ACHN (cell line): Measurements from ENCODE around the gene TYRP1.
"Not testable (repeated sequence)": the region's sequence is repeated elsewhere in the genome, so short reads cannot be mapped to it uniquely, and the experiment has no call there.

Experiments used
- DNase-seq: peaks from one replicate; pipeline ENCODE4 v3.0.0-alpha.2; 2015
- in situ Hi-C: cut with HindIII; loops from 2 replicates; pipeline ENCODE4 v1.10.0; 2017; ENCODE audit warnings: low sequenced_read_pairs, low pct_ligation_motif_present, low pct_unique_long_range_greater_than_20kb

Gene TYRP1

GRCh38 chr9:12693141-12693540, at the start of gene TYRP1:
TSS of gene TYRP1 (plus strand) at chr9:12693385. CDS start at chr9:12693997, 612 bp downstream.
- in situ Hi-C loops, result no loop called here
- no peak for DNase-seq

DNA sequence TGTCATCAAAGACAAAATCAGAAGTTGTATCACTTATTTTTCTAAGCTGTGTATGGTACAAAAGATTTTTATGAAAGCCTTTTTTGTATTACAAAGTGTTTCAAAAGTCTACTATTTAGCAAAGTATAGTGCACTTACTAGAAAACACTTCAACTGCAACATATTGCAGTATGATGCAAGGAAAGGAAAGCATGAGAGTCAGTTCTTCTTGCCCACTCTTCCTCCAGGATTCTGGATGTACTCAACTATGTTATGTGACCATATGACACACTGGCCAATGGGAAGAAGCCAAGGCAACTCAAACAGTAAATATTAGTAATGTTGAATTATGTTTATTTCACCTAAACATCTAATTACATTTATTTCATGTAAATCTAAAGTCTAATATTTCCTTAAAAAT, 49.5 kb upstream of the TYRP1 start:
- in situ Hi-C loops, result no loop called here
- DNase-seq, result no peak

DNA sequence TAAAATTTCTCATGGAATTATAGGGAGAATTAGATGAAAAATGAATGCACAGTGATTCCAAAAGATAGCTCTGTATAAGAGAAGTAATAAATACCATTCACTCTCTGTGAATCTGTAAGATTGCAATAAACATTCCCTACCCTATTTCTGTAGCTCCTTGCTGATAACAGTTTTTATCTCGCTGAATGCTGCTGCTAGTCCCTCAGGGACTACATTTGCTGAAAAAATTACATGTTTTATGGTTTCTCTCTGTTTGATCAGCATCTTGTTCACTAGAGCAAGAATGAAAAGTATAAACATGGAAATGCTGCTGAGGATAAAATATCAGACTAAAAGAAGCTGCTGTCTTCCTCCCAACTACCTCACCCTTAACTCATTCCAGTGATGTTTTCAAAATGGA, 44.3 kb upstream of the TYRP1 start:
- no peak for DNase-seq
- in situ Hi-C loops, result no loop called here

DNA sequence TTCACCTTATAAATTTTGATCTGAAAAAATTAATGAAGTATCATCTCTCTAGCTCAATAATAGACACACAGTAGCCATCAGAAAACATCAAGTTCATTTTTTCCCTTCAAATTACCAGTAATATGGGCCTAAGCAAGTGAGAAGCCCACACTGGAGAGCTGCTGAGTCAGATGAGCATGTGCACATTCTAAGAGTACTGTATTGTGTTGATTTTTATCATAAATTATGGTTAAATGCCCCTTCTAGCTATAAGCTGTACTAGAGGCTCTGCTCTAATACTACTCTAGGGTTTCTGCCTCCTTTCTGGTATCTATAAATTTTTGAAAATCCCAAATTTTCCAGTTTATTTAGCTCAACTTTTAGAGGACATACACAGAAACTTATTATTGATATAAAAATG, 42.1 kb upstream of the TYRP1 start:
- no peak for DNase-seq
- in situ Hi-C loops, result no loop called here

- no peak for DNase-seq
- in situ Hi-C loops, result no loop called here
Observed at GRCh38 chr9:12652973-12653372, 40.2 kb upstream of the TYRP1 start.

GRCh38 chr9:12656803-12657202, 36.4 kb upstream of the TYRP1 start:
- in situ Hi-C loops, result no loop called here
- DNase-seq, result no peak

GRCh38 chr9:12657233-12657632, 36.0 kb upstream of the TYRP1 start:
- DNase-seq, result no peak
- in situ Hi-C loops, result no loop called here

DNA sequence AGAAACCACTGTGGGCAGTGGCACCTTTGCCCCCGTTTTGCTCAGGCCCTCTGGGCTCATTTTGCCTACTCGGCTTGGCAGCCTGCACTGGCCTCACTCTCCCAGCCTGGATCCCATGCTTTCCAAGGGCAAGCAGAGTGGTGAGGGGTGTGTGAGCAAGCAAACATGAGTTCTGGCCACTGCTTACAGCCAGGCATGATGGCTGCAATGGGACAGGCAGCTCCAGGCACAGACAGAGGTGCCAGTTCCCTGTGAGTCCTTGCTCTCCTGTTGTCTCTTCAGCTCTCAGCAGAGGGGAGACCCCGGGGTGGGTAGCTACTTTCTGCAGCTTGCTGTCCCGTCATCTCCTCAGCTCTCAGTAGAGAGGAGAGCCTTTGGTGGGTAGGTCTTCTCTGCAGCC, 35.2 kb upstream of the TYRP1 start:
- no peak for DNase-seq
- in situ Hi-C loops, result no loop called here

DNA sequence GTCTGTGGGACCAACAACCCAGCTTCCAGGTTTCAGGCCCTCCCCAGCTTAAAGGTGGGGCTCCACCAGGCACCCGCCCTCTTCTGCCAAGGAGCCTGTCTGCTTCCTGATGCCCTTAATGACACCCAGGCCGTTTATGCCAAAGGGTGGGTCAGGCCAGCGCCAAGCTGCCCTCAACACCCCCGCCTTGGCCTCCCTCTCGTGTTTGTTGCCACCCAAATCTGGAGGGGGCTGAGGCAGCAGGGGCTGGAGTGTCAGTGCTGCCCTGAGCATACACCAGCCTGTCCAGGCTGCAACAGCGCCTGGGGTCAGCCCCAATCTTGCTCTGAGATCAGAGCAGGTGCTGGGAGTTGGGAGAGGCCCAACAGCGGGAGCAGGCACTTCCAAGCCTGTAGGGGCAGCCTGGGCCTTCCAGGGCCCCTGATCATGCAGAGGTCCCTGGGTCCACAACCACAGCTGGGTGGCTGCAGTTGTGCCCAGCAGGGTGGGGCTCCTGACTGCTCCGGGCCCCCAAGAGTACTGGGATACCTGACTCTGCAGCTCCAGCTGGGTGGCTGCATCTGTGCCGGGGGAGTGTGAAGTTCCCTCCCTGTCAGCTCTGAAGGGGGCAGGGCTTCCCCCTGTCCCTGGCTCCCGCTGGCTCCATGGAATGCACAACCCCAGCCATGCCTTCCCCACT, 34.5 kb upstream of the TYRP1 start:
- in situ Hi-C loops, result no loop called here
- no peak for DNase-seq

- in situ Hi-C loops, result no loop called here
- no peak for DNase-seq
Observed at GRCh38 chr9:12659220-12659619, 34.0 kb upstream of the TYRP1 start.

DNA sequence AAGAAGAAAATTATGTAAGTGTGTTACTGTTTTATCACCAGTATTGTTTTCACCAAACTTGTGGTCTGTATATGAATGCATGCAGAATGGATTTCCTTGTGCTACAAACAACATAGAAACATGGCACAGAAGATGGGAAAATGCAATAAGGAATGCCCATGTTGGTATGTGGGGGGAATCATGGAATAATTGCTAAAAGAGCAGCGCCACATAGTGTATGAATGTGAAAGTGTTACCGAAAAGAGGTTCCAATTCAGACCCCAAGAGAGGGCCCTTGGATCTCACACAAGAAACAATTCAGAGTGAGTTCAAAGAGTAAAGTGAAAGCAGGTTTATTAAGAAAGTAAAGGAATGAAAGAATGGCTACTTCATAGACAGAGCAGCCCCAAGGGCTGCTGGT, 26.4 kb upstream of the TYRP1 start:
- peak; percentile 10 for DNase-seq
- in situ Hi-C loops, result no loop called here

- in situ Hi-C loops, result no loop called here
- DNase-seq, result no peak
Observed at GRCh38 chr9:12667892-12668291, 25.3 kb upstream of the TYRP1 start.

DNA sequence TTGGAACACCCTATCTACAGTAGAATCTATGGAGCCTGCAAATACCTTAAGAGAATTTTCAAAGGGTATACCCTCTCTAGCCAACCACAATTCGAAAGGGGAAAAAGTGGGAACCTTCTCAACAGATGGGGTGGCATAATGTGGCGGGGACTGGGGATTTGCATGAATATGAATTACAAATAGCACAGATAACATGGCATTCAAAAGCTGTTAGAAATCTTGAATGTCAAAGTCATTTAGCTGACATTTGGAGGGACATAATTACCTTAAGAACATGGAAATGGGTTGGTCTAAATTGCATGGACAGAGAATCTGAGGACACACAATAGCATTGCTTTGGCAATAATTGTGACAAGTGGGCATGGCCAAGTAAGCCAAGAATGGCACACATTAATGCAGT, 23.2 kb upstream of the TYRP1 start:
- DNase-seq, result no peak
- in situ Hi-C loops, result no loop called here

GRCh38 chr9:12674961-12675360, 18.2 kb upstream of the TYRP1 start:
- in situ Hi-C loops, result no loop called here
- DNase-seq, result no peak

- DNase-seq, in situ Hi-C loops: not testable (repeated sequence)
Observed at GRCh38 chr9:12677462-12678126, 15.6 kb upstream of the TYRP1 start.

GRCh38 chr9:12680341-12680740, 12.8 kb upstream of the TYRP1 start:
- in situ Hi-C loops, result no loop called here
- DNase-seq, result peak; percentile 10

DNA sequence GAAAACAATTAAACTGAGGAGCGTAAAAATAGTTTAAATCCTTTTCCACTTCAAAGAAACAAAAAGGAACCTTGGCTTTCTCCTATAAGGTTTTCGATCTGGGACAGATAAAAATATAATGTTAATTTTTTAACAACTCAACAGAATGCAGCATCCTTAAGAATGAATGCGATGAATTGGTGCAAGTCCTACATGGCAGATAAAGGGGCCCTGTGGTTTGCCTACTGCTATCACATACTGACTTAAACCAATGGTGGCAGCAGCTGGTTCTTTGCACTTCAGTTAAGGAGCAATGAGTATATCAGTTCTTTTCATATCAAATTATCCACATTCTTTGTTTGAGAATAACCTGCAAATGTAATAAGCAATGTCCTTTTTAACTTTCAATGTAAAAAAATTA, 12.4 kb upstream of the TYRP1 start:
- in situ Hi-C loops, result no loop called here
- DNase-seq, result no peak

DNA sequence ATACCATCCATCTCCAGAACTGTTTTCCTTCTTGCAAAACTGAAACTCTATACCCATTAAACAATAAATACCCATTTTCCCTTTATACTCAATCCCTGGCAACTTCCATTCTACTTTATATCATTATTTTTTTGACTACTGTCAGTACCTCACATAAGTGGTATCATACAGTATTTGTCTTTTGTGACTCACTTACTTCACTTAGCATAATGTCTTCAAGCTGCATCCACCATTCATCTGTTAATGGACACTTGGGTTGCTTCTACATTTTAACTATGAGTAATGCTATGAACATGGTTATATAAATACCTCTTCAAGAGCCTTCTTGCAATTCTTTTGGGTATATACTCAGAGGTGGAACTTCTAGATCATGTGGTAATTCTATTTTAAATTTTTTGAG, 11.6 kb upstream of the TYRP1 start:
- in situ Hi-C loops, result no loop called here
- no peak for DNase-seq

DNA sequence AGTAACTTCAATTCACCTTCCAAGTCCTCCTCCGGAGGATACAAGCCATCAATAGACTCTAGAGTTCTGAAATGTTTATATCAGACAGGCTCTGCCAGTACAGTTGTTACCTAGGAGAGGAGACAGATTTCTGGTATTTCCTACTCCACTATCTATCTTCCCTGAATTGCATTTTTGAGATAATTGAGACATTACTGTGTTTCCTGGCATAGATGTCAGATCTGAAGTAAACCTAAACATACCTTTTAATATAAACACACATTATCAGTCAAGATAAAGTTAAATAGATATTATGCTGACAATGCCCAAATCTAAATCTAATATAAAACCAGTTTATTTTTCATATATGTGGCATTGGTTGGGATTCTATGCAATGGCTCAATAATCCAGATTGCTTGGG, 8.2 kb upstream of the TYRP1 start:
- in situ Hi-C loops, result no loop called here

DNA sequence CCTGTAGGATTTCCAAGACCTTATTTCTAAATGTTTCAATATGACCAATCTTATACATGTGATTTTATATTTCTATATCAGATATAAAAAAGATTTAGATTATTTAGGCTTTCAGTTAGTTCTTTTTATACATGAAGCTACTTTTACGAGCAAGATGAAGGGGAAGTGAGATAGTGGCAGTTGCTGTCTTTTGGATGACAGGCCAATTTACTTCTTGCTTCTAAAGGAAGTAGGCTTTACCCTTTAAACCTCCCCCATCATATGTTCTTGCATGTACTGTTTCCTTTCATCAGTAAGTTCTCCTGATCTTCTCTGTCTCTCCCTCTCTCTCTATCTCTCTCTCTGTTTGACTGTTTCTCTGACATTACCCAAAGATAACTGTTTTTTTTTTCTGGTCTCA, 4.0 kb upstream of the TYRP1 start:
- DNase-seq, result no peak
- in situ Hi-C loops, result no loop called here

More for the DNA sequence above, 8.2 kb upstream of the TYRP1 start:
- DNase-seq, result peak; percentile 2
